Uterus (tissue), 2 donors: ENCODE measurements around the gene KLF3.

ENCODE experiments used
- POLR2A ChIP-seq, 2 donors: fragments of 450-650 bp; IDR thresholded peaks; one replicate each; pipeline ENCODE4 v1.6.1; 2016; ENCODE audit warnings: antibody characterized with exemption in 2 of 2, mild to moderate bottlenecking in 1 of 2, moderate library complexity in 1 of 2
- TF ChIP-seq, protein P1 (sequence below), 4 experiments: fragments of 200-600 bp in 2 of 4; fragments of 450-650 bp in 2 of 4; sonication (generic) in 2 of 4; IDR thresholded peaks; one replicate each; pipeline ENCODE4 v1.5.1; 2016 to 2019; ENCODE audit warnings: antibody characterized with exemption in 4 of 4, mild to moderate bottlenecking in 2 of 4, moderate library complexity in 1 of 4

DNA sequence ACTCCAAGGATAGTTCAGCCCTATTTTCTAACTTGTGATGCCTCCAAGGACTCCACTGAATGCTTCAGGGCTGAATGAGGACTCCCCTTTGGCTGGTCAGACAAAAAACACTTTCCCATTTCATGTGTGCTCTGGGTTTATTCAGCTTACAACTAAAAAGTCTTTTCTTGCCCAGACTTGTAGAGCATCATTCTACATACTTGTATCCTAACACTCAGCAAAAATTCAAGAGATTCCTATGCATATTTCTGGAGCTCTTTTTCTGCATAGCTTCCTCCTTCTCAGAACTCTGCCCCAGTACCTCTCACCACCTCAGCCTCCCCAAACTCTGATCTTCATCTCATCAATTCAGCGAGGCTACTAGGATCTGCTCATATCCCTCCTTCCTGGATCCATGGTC lies 22.2 kb upstream of the KLF3 start:
- TF ChIP-seq, protein P1, sequence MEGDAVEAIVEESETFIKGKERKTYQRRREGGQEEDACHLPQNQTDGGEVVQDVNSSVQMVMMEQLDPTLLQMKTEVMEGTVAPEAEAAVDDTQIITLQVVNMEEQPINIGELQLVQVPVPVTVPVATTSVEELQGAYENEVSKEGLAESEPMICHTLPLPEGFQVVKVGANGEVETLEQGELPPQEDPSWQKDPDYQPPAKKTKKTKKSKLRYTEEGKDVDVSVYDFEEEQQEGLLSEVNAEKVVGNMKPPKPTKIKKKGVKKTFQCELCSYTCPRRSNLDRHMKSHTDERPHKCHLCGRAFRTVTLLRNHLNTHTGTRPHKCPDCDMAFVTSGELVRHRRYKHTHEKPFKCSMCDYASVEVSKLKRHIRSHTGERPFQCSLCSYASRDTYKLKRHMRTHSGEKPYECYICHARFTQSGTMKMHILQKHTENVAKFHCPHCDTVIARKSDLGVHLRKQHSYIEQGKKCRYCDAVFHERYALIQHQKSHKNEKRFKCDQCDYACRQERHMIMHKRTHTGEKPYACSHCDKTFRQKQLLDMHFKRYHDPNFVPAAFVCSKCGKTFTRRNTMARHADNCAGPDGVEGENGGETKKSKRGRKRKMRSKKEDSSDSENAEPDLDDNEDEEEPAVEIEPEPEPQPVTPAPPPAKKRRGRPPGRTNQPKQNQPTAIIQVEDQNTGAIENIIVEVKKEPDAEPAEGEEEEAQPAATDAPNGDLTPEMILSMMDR (IDR thresholded peaks at IDR 0.05): no peak
- no peak for TF ChIP-seq POLR2A (IDR thresholded peaks at IDR 0.05)
